SK-N-SH (cell line): ENCODE results near the gene RIOK1. TPM values are rescaled to one million over a fixed set of nuclear protein-coding genes. Genes with fewer than 3 reads are reported as not detected.

Experiments
- CTCF ChIA-PET: fragments of 300-600, 350-600 bp; formaldehyde crosslinking; extraction: SDS; loops from one replicate; lab custom pipeline; 2021; lab: Yijun Ruan, JAX
- POLR2A ChIA-PET: fragments of 350-600 bp; sonication (Branson Sonifier 250); formaldehyde crosslinking; extraction: SDS; loops from one replicate; lab custom pipeline; 2020; ENCODE audit warnings: antibody characterized with exemption, inconsistent platforms; lab: Yijun Ruan, JAX
- DNase-seq: peaks from one replicate; pipeline ENCODE4 v3.0.0; 2012
- H2AFZ ChIP-seq: fragments of 200-600 bp; sonication (generic); 2 replicates; pipeline ENCODE4 v1.8.1; 2016; ENCODE audit warnings: antibody characterized with exemption, mild to moderate bottlenecking, low read depth
- H3F3A ChIP-seq: fragments of 200-600 bp; sonication (generic); replicated peaks from 2 replicates; pipeline ENCODE3; 2016; ENCODE audit warnings: antibody characterized with exemption, mild to moderate bottlenecking; ENCODE audit not compliant: insufficient read depth
- H3K27ac ChIP-seq, 2 experiments: fragments of 200-500 bp in 1 of 2; fragments of 200-600 bp in 1 of 2; sonication (Bioruptor generic) in 1 of 2; sonication (generic), shearing (Covaris generic) in 1 of 2; 2 replicates each; pipeline versions ENCODE4 v1.5.1 to v1.6.1; 2014 to 2016; ENCODE audit warnings: low read depth in 2 of 2, inconsistent platforms in 1 of 2, low read length in 1 of 2, mild to moderate bottlenecking in 1 of 2, mixed read lengths in 1 of 2
- H3K27me3 ChIP-seq: fragments of 200-600 bp; sonication (generic), shearing (Covaris generic); 2 replicates; pipeline ENCODE4 v1.6.1; 2016; ENCODE audit warnings: mixed run types; ENCODE audit not compliant: insufficient read depth
- H3K36me3 ChIP-seq, 2 experiments: fragments of 200-500 bp in 1 of 2; fragments of 200-600 bp in 1 of 2; sonication (Bioruptor generic) in 1 of 2; sonication (generic) in 1 of 2; replicated peaks in 1 of 2; 2 replicates each; pipeline versions ENCODE3 to v1.5.1; 2014 to 2016; ENCODE audit warnings: low read length in 1 of 2, mild to moderate bottlenecking in 1 of 2; ENCODE audit not compliant: insufficient read depth in 2 of 2, control insufficient read depth in 1 of 2
- H3K4me1 ChIP-seq, 2 experiments: fragments of 200-500 bp in 1 of 2; fragments of 200-600 bp in 1 of 2; sonication (Bioruptor generic) in 1 of 2; sonication (generic), shearing (Covaris generic) in 1 of 2; 2 replicates each; pipeline versions ENCODE4 v1.5.1 to v1.6.1; 2014 to 2016; ENCODE audit warnings: low read depth in 1 of 2, low read length in 1 of 2, mixed run types in 1 of 2; ENCODE audit not compliant: insufficient read depth in 2 of 2, control insufficient read depth in 1 of 2
- H3K4me2 ChIP-seq: fragments of 200-600 bp; sonication (generic), shearing (Covaris generic); 2 replicates; pipeline ENCODE4 v1.6.1; 2017; ENCODE audit warnings: mixed run types
- H3K4me3 ChIP-seq, 2 experiments: fragments of 200-500 bp in 1 of 2; fragments of 200-600 bp in 1 of 2; sonication (Bioruptor generic) in 1 of 2; sonication (generic), shearing (Covaris generic) in 1 of 2; 2 replicates each; pipeline versions ENCODE4 v1.5.1 to v1.8.1; 2014 to 2016; ENCODE audit warnings: low read depth in 2 of 2, inconsistent platforms in 1 of 2, low read length in 1 of 2, mild to moderate bottlenecking in 1 of 2, mixed read lengths in 1 of 2, moderate library complexity in 1 of 2
- H3K79me2 ChIP-seq: fragments of 200-600 bp; sonication (generic); 2 replicates; pipeline ENCODE4 v1.8.1; 2017; ENCODE audit warnings: mild to moderate bottlenecking; ENCODE audit not compliant: insufficient read depth
- H3K9ac ChIP-seq: fragments of 200-600 bp; sonication (generic); 2 replicates; pipeline ENCODE4 v1.6.1; 2017; ENCODE audit warnings: mixed run types
- H3K9me2 ChIP-seq: fragments of 200-600 bp; sonication (generic); 2 replicates; pipeline ENCODE4 v1.6.1; 2017; ENCODE audit warnings: mixed run types
- H3K9me3 ChIP-seq: fragments of 200-600 bp; sonication (generic); 2 replicates; pipeline ENCODE4 v1.6.1; 2017; ENCODE audit warnings: mixed run types, mild to moderate bottlenecking, moderate library complexity
- H4K20me1 ChIP-seq: fragments of 200-600 bp; sonication (generic); 2 replicates; pipeline ENCODE4 v1.6.1; 2017; ENCODE audit warnings: mild to moderate bottlenecking, mixed run types; ENCODE audit not compliant: insufficient read depth
- ELF1 ChIP-seq: IDR thresholded peaks from 2 replicates; pipeline ENCODE4 v1.4.0; 2012
- EP300 ChIP-seq, 2 experiments: IDR thresholded peaks; 2 replicates each; pipeline versions ENCODE4 v1.4.0 to v1.6.1; 2012; ENCODE audit warnings: borderline replicate concordance in 1 of 2, low read depth in 1 of 2, low read length in 1 of 2
- EZH2phosphoT487 ChIP-seq: fragments of 200-600 bp; sonication (generic); IDR thresholded peaks from 2 replicates; pipeline ENCODE4 v1.6.1; 2017; ENCODE audit warnings: low read depth, mixed run types, mild to moderate bottlenecking, antibody characterized with exemption, moderate library complexity, borderline replicate concordance
- FOSL2 ChIP-seq: IDR thresholded peaks from 2 replicates; pipeline ENCODE4 v1.4.0; 2012; ENCODE audit warnings: low read depth, mild to moderate bottlenecking, moderate library complexity, borderline replicate concordance
- FOXM1 ChIP-seq: IDR thresholded peaks from 2 replicates; pipeline ENCODE4 v1.4.0; 2012; ENCODE audit warnings: low read depth, mild to moderate bottlenecking
- MXI1 ChIP-seq: IDR thresholded peaks from 2 replicates; pipeline ENCODE4 v1.6.1; 2012; ENCODE audit warnings: mild to moderate bottlenecking, low read depth, low read length, improper control_type of control experiment
- NFIC ChIP-seq: IDR thresholded peaks from 2 replicates; pipeline ENCODE4 v1.4.0; 2012; ENCODE audit warnings: borderline replicate concordance
- PBX3 ChIP-seq: IDR thresholded peaks from 2 replicates; pipeline ENCODE4; 2012
- RAD21 ChIP-seq: IDR thresholded peaks from 2 replicates; pipeline ENCODE4 v1.6.1; 2012; ENCODE audit warnings: mild to moderate bottlenecking, low read length
- RCOR1 ChIP-seq: fragments of 150-350 bp; IDR thresholded peaks from 2 replicates; pipeline ENCODE4 v1.6.1; 2017; ENCODE audit warnings: antibody characterized with exemption, low read length
- REST ChIP-seq: IDR thresholded peaks from 2 replicates; pipeline ENCODE4 v1.6.1; 2012; ENCODE audit warnings: mild to moderate bottlenecking, low read depth, low read length, moderate library complexity
- RXRA ChIP-seq: IDR thresholded peaks from 2 replicates; pipeline ENCODE4 v1.4.0; 2012; ENCODE audit warnings: low read depth, mild to moderate bottlenecking, borderline replicate concordance
- TAF1 ChIP-seq: IDR thresholded peaks from 2 replicates; pipeline ENCODE4 v1.6.1; 2012; ENCODE audit warnings: low read depth, mild to moderate bottlenecking, low read length, moderate library complexity, borderline replicate concordance
- TCF12 ChIP-seq: IDR thresholded peaks from 2 replicates; pipeline ENCODE4 v1.4.0; 2012
- USF2 ChIP-seq: fragments of 150-350 bp; IDR thresholded peaks from 2 replicates; pipeline ENCODE4 v1.6.1; 2017; ENCODE audit warnings: antibody characterized with exemption, low read length, low read depth, borderline replicate concordance
- YY1 ChIP-seq: IDR thresholded peaks from 2 replicates; pipeline ENCODE4 v1.4.0; 2012; ENCODE audit warnings: low read depth, mild to moderate bottlenecking
- WGBS: methylation state at CpG from one replicate; pipeline ENCODE4 v1.1.6; 2017; ENCODE audit warnings: low lambda C conversion rate; 5-methylcytosine and 5-hydroxymethylcytosine counted together
- polyA plus RNA-seq, 3 experiments: library from polyadenylated mRNA; depleted of rRNA; stranded (reverse); fragments of >200 nt; gene quantifications; 2 replicates each; pipeline ENCODE4 v1.2.3, GENCODE V29; 2012
- TF ChIP-seq, protein P1 (sequence below): IDR thresholded peaks from 2 replicates; pipeline ENCODE4 v1.4.0; 2012; ENCODE audit warnings: low read depth, borderline replicate concordance
- TF ChIP-seq, protein P2 (sequence below): IDR thresholded peaks from 2 replicates; pipeline ENCODE4 v1.4.0; 2012; ENCODE audit warnings: low read depth, borderline replicate concordance

RIOK1 gene
- polyA plus RNA-seq, 1 of the 3 experiments (the other 2 are of a cell fraction): 18.7 TPM

DNA sequence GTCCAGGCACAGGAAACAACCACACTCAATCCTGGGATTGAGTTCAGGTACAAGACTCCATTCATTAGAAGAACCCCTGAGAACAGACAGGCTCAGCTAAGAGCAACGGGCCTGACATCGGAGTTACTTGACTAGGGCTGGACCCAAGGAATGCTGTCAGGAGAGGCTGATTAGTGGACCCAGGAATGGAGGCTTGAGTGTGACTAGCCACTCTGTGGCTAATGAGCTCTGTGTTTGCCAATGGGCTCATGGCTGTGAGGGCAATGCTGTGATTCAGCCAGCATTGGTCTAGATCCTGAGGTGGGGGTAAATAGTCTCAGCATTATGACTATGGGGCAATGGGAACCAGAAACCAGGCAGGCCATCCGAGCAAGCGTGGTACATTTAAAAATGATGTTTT lies 71.8 kb downstream of the RIOK1 start:
- no peaks in the 10 kb centered on the region for H3K79me2 ChIP-seq
- no peak for TF ChIP-seq ELF1
- TF ChIP-seq YY1: no peak
- no peak for TF ChIP-seq PBX3
- TF ChIP-seq, protein P1, sequence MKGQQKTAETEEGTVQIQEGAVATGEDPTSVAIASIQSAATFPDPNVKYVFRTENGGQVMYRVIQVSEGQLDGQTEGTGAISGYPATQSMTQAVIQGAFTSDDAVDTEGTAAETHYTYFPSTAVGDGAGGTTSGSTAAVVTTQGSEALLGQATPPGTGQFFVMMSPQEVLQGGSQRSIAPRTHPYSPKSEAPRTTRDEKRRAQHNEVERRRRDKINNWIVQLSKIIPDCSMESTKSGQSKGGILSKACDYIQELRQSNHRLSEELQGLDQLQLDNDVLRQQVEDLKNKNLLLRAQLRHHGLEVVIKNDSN: no peak
- TF ChIP-seq FOXM1: no peak
- no peak for TF ChIP-seq MXI1
- no peak for TF ChIP-seq RCOR1
- TF ChIP-seq REST: no peak
- no peak for TF ChIP-seq NFIC
- DNase-seq: no peak
- no peaks in the 10 kb centered on the region for H3K27me3 ChIP-seq
- H3K4me3 ChIP-seq: no peak overlapping the region
- H3K27ac ChIP-seq: no peak overlapping the region
- H3K9me2 ChIP-seq: no peaks in the 10 kb centered on the region
- H3K9ac ChIP-seq: no peak overlapping the region
- CTCF ChIA-PET: no interaction called here
- no peaks in the 10 kb centered on the region for H3F3A ChIP-seq
- H3K36me3 ChIP-seq: no peaks in the 10 kb centered on the region
- H3K4me2 ChIP-seq: no peak overlapping the region
- no peaks in the 10 kb centered on the region for H3K9me3 ChIP-seq
- POLR2A ChIA-PET: no interaction called here
- WGBS: 66% methylated on average over 4 of the region's 4 CpGs
- no peak overlapping the region for H2AFZ ChIP-seq
- H4K20me1 ChIP-seq: no peaks in the 10 kb centered on the region
- H3K4me1 ChIP-seq: no peaks in the 10 kb centered on the region

DNA sequence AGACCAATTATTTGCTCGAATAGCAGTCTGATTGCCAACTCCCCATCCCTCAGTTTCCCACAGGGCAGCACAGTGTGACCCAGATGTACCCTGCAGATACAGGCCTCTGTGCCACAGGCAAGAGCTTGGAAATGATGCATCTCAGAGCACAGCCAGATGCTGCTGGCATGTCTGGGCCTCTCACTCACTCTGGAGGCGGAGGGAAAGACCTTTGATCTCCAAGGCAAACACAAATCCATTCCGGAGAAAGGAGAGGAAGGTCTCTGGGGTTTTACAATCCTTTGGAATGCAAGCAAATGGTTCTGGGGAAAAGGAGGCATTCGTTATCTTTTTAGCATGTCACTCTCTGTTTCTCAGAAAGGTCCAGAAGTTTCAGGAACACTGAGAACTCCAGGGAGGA lies 74.2 kb downstream of the RIOK1 start:
- H3F3A ChIP-seq: no peaks in the 10 kb centered on the region
- no peaks in the 10 kb centered on the region for H3K27me3 ChIP-seq
- H3K36me3 ChIP-seq: no peaks in the 10 kb centered on the region
- H3K9me3 ChIP-seq: no peaks in the 10 kb centered on the region
- no peak overlapping the region for H3K27ac ChIP-seq
- TF ChIP-seq RAD21 (no peak), TCF12 (no peak), RXRA (no peak), RCOR1 (no peak), EZH2phosphoT487 (no peak), USF2 (no peak), YY1 (no peak), TAF1 (no peak), EP300 (IDR thresholded peaks at IDR 0.05; ENCODE audit: borderline replicate concordance in 1 of 2, low read depth in 1 of 2, low read length in 1 of 2) (no peak), FOSL2 (no peak)
- TF ChIP-seq, protein P2, sequence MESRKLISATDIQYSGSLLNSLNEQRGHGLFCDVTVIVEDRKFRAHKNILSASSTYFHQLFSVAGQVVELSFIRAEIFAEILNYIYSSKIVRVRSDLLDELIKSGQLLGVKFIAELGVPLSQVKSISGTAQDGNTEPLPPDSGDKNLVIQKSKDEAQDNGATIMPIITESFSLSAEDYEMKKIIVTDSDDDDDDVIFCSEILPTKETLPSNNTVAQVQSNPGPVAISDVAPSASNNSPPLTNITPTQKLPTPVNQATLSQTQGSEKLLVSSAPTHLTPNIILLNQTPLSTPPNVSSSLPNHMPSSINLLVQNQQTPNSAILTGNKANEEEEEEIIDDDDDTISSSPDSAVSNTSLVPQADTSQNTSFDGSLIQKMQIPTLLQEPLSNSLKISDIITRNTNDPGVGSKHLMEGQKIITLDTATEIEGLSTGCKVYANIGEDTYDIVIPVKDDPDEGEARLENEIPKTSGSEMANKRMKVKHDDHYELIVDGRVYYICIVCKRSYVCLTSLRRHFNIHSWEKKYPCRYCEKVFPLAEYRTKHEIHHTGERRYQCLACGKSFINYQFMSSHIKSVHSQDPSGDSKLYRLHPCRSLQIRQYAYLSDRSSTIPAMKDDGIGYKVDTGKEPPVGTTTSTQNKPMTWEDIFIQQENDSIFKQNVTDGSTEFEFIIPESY: no peak
- no peaks in the 10 kb centered on the region for H3K9me2 ChIP-seq
- no peak overlapping the region for H2AFZ ChIP-seq
- WGBS: 29% methylated on average over 4 of the region's 4 CpGs
- ChIA-PET POLR2A (no interaction called here), CTCF (interaction anchor here (0.7 to 0.8 kb wide), 2 partner anchors 15 to 67 kb away, joined by 3 read pairs; no protein-coding TSS in a partner anchor)
- no peak overlapping the region for H3K9ac ChIP-seq
- no peaks in the 10 kb centered on the region for H3K79me2 ChIP-seq
- no peaks in the 10 kb centered on the region for H4K20me1 ChIP-seq
- H3K4me1 ChIP-seq: peaks cover 0 to 5% of the 10 kb centered on the region in 2 experiments; a peak in 2 of 4 replicates
- no peak for DNase-seq
- H3K4me2 ChIP-seq: no peak overlapping the region
- H3K4me3 ChIP-seq: no peak overlapping the region
